Kidney glomerular epithelial cell (primary cell): ENCODE results near the gene SOS2.
"Not testable (repeated sequence)": the region's sequence is repeated elsewhere in the genome, so short reads cannot be mapped to it uniquely, and the experiment has no call there.

Source experiments
- DNase-seq: peaks from one replicate; lab custom pipeline; 2025; lab: John Stamatoyannopoulos, UW

The SOS2 gene

GRCh38 chr14:50085570-50086320 is 145.6 kb downstream of the SOS2 start:
- DNase-seq, result peak; percentile 42

GRCh38 chr14:50084666-50085065 is 146.7 kb downstream of the SOS2 start:
- no peak for DNase-seq

GRCh38 chr14:50083467-50084337 is 147.7 kb downstream of the SOS2 start:
- no peak for DNase-seq

- peak; percentile 47 for DNase-seq
These were observed 148.5 kb downstream of the SOS2 start for GRCh38 chr14:50082784-50083466.

- DNase-seq, result no peak
These were observed 149.1 kb downstream of the SOS2 start for GRCh38 chr14:50082308-50082742.

- DNase-seq, result not testable (repeated sequence)
These were observed 152.3 kb downstream of the SOS2 start for GRCh38 chr14:50079103-50079502.

- DNase-seq, result not testable (repeated sequence)
These were observed 157.7 kb downstream of the SOS2 start for GRCh38 chr14:50073663-50074062.

GRCh38 chr14:50072395-50072794 is 159.0 kb downstream of the SOS2 start:
- no peak for DNase-seq

GRCh38 chr14:50070840-50071548 is 160.4 kb downstream of the SOS2 start:
- no peak for DNase-seq

GRCh38 chr14:50070230-50070629 is 161.1 kb downstream of the SOS2 start:
- no peak for DNase-seq

GRCh38 chr14:50069325-50069724 is 162.1 kb downstream of the SOS2 start:
- DNase-seq, result no peak

GRCh38 chr14:50068496-50068895 is 162.9 kb downstream of the SOS2 start:
- no peak for DNase-seq

GRCh38 chr14:50067723-50068495 is 163.5 kb downstream of the SOS2 start:
- peak; percentile 86 for DNase-seq
